Measurements from ENCODE around the gene PTPRN2.
"Not testable (repeated sequence)": the region's sequence is repeated elsewhere in the genome, so short reads cannot be mapped to it uniquely, and the experiment has no call there.

PTPRN2 gene

DNA sequence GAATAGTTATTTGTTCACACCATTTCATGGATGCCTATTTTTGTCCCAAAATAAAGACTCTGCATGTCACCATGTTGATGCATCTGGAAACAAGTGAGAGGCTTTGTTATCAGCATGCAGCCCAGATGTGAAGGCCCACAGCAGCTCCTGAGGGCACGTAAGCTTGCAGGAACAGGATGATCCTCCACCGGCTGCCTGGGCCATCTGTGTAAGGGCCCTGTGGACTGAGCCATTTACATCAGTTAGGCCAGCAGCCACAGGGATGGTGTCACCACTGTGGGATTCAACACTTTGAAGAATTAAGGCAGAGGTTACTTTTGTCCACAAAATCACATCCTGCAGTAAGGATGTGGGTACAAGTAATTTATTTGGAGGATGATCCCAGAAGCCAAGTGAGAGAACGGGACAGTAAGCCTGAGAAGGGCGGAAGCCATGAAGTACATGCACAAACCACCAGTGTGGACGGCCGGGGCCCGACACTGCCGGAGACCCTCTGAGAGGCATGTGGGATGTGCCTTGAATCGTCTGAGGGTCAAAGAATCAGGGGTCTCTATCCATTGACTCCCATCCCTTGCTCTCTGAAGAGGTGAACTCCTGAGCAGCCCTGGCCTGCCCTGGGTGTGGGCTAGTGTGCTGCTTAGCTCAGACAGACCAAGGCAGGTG, 641.1 kb downstream of the PTPRN2 start:
- DNase-seq (ENCODE audit: low read depth): no peak

GRCh38 chr7:157945401-157945800, 642.2 kb downstream of the PTPRN2 start:
- DNase-seq (ENCODE audit: low read depth): no peak

GRCh38 chr7:157944734-157945291, 642.8 kb downstream of the PTPRN2 start:
- no peak for DNase-seq (ENCODE audit: low read depth)

DNA sequence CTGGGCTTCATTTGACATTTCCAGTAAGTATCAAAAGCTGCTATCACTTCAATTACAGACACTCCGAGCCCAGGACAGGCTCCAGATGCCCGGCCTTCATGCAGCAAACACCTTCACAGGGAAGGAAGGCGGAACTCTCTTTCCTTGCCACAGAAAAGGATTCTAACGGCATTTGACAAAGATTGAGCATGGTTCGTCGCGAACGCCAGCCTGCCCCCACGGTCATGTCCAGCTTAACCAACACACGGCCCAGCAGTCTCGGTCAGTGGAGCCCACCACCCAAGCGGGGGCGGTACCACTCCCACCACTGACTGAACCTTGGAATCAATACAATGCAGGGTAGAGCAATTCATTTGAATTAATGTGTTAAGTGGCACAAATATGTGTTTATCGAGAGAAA, 643.6 kb downstream of the PTPRN2 start:
- no peak for DNase-seq (ENCODE audit: low read depth)

DNA sequence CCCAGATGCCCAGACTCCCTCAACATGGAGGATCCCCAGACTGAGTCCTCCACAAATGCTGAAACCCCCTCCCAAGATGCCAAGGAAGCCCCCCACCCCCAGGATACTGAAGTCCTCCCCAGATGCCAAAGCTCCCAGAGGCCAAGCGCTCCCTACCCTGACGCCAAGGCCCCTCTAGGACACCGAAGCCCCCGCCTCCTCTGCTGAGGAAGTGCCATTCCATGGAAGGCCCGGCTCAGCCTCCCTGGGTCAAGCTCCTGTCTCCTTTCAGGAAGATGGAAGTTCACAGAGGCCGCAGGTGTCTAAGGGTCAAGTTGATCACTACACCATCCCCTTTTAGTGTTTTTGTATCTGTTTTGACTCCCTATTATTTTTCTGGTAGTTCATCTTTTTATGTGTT, 644.1 kb downstream of the PTPRN2 start:
- no peak for DNase-seq (ENCODE audit: low read depth)

DNA sequence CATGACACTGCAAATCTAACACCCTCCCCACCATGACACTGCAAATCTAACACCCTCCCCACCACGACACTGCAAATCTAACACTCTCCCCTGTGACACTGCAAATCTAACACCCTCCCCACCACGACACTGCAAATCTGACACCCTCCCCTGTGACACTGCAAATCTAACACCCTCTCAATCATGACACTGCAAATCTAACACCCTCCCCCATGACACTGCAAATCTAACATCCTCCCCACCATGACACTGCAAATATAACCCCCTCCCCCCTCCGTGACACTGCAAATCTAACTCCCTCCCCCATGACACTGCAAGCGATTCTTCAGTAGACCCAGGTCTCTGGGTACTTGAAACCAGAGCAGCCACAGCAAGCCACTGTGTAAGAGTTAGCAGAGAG, 646.4 kb downstream of the PTPRN2 start:
- DNase-seq (ENCODE audit: low read depth): peak; percentile 4

DNA sequence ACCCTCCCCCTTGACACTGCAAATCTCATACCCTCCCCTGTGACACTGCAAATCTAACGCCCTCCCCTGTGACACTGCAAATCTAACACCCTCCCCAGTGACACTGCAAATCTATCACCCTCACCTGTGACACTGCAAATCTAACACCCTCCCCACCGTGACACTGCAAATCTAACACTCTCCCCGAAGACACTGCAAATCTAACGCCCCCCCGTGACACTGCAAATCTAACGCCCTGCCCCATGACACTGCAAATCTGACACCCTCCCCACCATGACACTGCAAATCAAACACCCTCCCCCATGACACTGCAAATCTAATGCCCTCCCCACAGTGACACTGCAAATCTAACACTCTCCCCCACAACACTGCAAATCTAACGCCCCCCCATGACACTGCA, 647.1 kb downstream of the PTPRN2 start:
- no peak for DNase-seq (ENCODE audit: low read depth)

GRCh38 chr7:157938211-157938610, 649.4 kb downstream of the PTPRN2 start:
- no peak for DNase-seq (ENCODE audit: low read depth)

GRCh38 chr7:157937406-157937805, 650.2 kb downstream of the PTPRN2 start:
- DNase-seq (ENCODE audit: low read depth): no peak

- no peak for DNase-seq (ENCODE audit: low read depth)
Measured at GRCh38 chr7:157936976-157937375, 650.6 kb downstream of the PTPRN2 start.

GRCh38 chr7:157935721-157936120, 651.9 kb downstream of the PTPRN2 start:
- not testable (repeated sequence) for DNase-seq (ENCODE audit: low read depth)

- DNase-seq (ENCODE audit: low read depth): not testable (repeated sequence)
Measured at GRCh38 chr7:157933219-157934155, 654.1 kb downstream of the PTPRN2 start.

DNA sequence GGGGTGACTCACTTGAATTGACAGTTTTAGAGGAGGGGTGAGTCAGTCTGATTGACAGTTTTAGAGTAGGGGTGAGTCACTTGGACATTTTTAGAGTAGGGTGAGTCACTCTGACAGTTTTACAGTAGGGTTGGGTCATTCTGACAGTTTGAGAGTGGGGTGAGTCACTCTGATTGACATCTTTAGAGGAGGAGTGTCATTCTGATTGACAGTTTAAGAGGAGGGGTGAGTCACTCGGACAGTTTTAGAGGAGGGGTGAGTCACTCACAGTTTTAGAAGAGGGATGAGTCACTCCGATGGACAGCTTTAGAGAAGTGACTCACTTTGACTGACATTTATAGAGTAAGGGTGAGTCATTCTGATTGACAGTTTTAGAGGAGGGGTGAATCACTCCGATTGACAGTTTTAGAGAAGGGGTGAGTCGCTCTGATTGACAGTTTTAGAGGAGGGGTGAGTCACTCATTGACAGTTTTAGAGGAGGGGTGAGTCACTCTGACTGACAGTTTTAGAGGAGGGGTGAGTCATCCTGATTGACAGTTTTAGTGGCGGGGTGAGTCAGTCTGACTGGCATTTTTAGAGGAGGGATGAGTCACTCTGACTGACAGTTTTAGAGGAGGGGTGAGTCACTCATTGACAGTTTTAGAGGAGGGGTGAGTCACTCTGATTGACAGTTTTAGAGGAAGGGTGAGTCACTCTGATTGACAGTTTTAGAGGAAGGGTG, 655.0 kb downstream of the PTPRN2 start:
- DNase-seq (ENCODE audit: low read depth): no peak

- DNase-seq (ENCODE audit: low read depth): no peak
Measured at GRCh38 chr7:157930926-157931466, 656.6 kb downstream of the PTPRN2 start.

DNA sequence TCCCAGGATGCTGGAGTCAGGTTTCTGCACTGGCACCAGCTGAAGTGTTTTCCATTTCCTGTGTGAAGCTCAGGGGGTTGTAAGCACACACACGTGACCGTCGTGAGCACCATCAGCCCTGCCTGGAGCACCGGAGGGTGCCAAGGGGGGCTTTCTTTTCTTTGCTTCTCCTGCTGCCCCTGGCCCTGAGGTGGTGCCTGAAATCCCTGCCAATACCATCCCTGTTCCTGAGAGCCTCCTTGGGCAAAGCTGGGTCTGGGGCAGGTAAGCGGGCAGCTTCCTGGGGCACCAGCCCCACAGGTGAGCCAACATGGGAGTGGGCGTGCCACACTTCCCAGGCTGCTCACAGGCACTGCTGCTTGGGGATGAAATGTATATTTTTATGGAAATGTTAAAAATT, 657.2 kb downstream of the PTPRN2 start:
- DNase-seq (ENCODE audit: low read depth): no peak

GRCh38 chr7:157929671-157930070, 658.0 kb downstream of the PTPRN2 start:
- no peak for DNase-seq (ENCODE audit: low read depth)

- DNase-seq (ENCODE audit: low read depth): no peak
Measured at GRCh38 chr7:157928808-157929425, 658.7 kb downstream of the PTPRN2 start.

GRCh38 chr7:157928171-157928794, 659.3 kb downstream of the PTPRN2 start:
- DNase-seq (ENCODE audit: low read depth): no peak

- no peak for DNase-seq (ENCODE audit: low read depth)
Measured at GRCh38 chr7:157927313-157927925, 660.2 kb downstream of the PTPRN2 start.

DNA sequence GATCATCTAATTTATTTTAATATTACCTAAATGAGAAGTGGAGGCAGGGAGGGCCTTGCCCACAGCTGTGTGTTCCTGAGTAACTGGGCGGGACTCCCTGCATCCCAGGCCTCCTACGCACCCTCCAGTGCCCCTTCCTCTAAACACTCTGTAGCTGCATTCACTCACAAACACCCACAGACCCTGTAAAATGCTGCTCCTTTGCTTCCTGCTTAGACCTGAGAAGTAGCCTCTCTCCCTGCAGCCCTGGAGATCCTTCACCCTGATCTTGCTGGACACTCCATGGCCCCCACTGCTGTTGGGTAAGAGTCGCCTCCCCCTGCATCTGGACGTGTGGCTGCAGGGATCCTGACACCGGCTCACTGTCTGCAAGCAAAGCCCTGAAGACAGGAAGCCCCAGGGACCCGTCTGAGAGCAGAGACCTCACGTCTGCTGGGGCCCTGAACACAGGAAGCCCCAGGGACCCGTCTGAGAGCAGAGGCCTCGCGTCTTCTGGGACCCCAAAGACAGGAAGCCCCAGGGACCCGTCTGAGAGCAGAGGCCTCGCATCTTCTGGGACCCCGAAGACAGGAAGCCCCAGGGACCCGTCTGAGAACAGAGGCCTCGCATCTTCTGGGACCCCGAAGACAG, 661.0 kb downstream of the PTPRN2 start:
- DNase-seq (ENCODE audit: low read depth): no peak

Data from CMK (cell line).